Measurements from ENCODE around the gene LILRB4.
"Not testable (repeated sequence)": the region's sequence is repeated elsewhere in the genome, so short reads cannot be mapped to it uniquely, and the experiment has no call there.

The LILRB4 gene

GRCh38 chr19:54662730-54663129 lies at the start of gene LILRB4:
Gene LILRB4, plus strand, starts transcription at chr19:54662985. Its CDS starts 49 bp downstream, at chr19:54663034.
- DNase-seq = no peak

DNA sequence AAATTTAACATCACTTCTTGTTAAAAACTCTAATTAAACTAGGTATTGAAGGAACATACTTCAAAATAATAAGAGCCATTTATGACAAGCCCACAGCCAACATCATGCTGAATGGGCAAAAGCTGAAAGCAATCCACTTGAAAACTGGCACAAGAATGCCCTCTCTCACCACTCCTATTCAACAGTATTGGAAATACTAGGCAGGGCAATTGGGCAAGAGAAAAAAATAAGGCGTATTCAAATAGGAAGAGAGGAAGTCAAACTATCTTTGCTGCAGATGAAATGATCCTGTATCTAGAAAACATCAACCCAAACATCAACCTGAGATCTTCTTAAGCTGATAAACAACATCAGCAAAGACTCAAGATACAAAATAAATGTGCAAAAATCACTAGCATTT lies 48.1 kb upstream of the LILRB4 start:
- DNase-seq = no peak

- no peak for DNase-seq
Measured at GRCh38 chr19:54616057-54616456, 46.7 kb upstream of the LILRB4 start.

DNA sequence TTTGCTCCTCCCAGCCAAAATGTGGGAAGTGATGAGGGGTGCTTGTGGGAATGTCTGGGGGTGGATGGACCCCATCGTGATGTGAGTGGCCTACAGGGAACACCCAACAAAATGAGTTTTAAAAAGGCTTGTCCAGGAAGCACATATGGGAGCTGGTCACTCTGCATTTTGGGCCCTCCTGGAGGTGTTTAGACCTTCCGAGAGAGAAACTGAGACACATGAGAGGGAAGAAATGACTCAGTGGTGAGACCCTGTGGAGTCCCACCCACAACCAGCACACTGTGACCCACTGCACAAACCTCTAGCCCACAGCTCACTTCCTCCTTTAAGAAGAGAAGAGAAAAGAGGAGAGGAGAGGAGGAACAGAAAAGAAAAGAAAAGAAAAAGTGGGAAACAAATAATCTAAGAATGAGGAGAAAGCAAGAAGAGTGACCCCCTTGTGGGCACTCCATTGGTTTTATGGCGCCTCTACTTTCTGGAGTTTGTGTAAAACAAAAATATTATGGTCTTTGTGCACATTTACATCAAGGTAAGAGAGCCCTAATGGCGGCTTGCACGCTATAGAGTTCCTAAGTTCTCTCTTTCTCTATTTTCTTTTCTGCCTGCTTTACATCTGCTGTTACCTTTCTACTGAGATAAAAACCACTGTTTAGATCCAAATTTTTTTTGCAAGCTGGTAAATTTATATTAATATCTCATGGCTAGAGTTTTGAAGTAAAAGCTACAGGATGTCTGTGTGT lies 45.8 kb upstream of the LILRB4 start:
- DNase-seq = no peak

DNA sequence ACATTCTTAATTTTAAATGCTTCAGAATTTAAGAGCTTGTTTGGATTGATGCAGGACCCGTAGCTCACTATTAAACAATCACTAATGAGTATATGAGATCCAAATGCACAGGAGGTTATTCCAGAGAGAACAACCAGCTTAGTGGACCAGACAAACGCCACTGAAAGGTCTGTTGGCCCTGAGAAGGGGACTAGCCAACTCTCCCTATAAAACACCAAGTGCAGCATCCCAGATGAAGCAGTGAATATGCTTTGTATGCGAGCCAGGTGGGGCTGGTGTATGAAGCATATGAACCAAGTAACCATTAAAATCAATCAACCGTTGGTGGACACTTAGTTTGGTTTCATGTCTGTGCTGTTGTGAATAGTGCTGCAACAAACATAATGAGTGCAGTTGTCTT lies 42.3 kb upstream of the LILRB4 start:
- no peak for DNase-seq

DNA sequence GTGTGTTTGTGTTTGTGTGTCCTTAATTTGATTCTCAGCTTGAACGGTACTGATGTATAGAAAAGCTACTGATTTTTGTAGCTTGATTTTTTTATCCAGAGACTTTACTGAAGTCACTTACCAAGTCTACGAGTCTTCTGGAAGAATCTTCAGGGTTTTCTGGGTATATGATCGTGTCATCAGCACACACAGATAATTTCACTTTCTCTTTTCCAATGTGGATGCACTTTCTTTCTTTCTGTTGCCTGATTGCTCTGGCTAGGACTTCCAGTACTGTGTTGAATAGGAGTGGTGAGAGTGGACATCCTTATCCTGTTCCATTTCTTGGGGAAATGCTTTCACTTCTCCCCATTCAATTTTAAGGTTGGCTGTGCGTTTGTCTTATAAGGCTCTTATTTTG lies 40.4 kb upstream of the LILRB4 start:
- DNase-seq = no peak

- not testable (repeated sequence) for DNase-seq
Measured at GRCh38 chr19:54624234-54624633, 38.6 kb upstream of the LILRB4 start.

DNA sequence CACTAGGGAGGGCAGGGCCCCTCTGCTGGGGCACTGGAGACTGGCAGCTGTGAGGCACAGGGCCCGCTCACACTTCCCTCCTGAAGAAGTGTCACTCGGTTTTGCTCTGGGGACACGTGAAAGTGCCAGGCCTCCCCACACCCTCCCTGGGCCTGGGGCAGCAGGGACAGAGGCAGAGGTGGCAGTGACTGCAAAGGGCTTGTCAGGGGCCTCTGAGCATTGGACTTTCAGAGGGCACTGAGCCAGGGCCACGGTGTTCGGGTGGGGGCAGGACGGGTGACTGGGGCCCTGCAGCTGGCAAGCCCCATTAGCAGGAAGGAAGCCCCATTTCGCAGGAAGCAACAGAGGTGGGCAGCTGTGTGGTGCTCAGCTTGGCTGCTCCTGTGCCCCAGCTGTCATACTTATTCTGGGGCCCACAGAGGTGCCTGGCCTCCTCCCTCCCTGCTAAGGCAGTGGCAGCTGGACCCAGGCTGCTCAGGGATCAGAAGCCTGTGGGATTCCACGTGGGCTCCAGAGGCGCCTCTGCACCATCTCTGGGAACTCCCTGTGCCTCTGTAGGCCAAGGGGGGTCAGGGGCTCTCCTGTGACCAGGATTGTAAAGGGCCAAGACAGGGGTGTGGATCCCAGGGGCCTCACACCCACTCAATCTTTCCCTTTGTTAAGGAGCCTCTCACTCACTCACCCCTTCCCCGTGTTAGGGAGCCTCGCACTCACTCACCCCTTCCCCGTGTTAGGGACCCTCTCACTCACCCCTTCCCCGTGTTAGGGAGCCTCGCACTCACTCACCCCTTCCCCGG lies 37.7 kb upstream of the LILRB4 start:
- not testable (repeated sequence) for DNase-seq

DNA sequence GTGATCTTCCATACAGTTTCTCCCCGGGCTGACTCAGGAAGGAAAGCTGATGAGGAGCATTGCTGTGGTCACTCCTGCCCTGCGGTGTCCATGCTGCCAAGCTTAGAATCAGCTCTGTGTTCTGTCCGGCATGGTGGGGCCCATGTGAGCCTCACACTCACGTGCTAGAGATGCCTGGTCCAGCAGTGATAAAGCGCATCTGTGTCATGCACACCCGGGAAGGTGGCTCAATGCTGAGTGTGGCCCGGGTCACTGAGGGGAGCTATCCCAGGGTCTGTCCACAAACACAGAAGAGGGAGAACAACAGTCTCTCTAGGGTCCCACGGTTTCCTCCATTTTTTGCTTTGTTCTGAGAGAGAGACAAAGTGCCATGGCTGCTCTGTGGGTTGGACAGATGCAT lies 36.0 kb upstream of the LILRB4 start:
- DNase-seq = no peak

DNA sequence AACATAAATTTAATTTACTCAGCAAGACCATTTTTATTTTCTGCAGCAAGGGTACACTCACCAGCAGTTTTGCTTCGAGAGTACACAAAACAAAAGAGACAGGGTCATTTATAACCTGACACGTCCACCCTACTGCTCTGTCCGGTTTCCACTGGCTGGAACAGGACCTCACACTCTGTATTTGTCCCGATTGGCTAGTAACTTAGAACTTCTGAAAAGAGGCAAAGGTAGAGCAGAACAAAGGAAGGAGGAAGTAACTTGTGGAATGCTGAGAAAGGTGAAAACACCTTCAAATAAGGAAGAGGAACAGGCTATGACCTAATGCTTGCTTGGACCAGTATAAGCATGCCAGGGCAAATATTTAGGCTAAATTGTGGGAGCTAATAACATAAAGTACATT lies 34.9 kb upstream of the LILRB4 start:
- DNase-seq = not testable (repeated sequence)

- not testable (repeated sequence) for DNase-seq
Measured at GRCh38 chr19:54630262-54630661, 32.5 kb upstream of the LILRB4 start, which contains the start of gene LILRB1. Gene LILRB1, plus strand, starts transcription at chr19:54630484. Its CDS starts 590 bp downstream, at chr19:54631074.

GRCh38 chr19:54630782-54631181 lies 32.0 kb upstream of the LILRB4 start:
- no peak for DNase-seq

- DNase-seq = not testable (repeated sequence)
Measured at GRCh38 chr19:54631489-54632337, 31.1 kb upstream of the LILRB4 start.

DNA sequence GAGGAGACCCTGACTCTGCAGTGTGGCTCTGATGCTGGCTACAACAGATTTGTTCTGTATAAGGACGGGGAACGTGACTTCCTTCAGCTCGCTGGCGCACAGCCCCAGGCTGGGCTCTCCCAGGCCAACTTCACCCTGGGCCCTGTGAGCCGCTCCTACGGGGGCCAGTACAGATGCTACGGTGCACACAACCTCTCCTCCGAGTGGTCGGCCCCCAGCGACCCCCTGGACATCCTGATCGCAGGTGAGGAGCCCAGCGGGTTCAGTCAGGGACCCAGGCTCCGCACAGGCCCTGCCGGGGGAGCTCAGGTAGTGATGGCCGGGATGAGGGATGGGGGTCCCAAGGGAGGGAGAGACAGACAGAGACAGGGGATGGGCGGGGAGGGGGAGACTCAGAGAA lies 30.3 kb upstream of the LILRB4 start:
- DNase-seq = not testable (repeated sequence)

DNA sequence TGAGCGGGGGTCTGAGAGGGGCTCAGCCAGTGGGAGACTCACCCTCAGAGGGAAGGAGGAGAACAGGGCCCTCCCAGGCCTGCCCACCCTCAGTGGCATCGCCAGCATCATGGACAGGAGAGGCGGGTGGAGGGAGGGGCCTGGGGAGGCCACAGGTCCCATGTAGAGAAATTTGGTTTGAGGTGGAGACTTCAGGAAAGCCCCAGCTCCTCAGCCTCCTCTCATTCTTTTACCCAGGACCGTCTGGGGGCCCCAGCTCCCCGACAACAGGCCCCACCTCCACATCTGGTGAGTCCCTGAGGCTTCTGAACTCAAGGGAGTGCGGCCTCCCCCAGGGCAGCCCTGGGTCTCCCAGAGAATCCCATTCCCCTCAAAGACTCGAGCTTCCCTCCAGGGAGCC lies 29.4 kb upstream of the LILRB4 start:
- no peak for DNase-seq

DNA sequence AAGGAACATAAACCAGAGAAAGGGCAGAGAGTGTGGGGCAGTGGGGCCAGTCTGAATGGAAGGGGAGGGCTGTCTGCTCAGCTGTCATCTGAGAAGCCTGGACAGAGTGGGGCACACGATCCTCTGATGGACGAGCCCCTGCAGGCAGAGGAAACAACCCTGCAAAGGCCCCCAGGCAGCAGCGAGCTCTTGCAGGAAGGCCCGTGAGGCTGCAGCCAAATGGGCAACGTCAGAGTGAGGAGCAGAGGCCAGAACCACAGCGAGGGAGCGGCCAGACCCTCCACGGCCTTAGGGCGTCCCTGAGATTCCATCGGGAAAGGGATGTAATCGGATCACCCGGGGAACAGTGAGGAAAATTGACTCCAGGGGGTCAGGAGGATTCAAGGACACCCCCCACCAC lies 26.7 kb upstream of the LILRB4 start:
- peak; percentile 2 for DNase-seq

GRCh38 chr19:54638683-54639082 lies 24.1 kb upstream of the LILRB4 start:
- no peak for DNase-seq

DNA sequence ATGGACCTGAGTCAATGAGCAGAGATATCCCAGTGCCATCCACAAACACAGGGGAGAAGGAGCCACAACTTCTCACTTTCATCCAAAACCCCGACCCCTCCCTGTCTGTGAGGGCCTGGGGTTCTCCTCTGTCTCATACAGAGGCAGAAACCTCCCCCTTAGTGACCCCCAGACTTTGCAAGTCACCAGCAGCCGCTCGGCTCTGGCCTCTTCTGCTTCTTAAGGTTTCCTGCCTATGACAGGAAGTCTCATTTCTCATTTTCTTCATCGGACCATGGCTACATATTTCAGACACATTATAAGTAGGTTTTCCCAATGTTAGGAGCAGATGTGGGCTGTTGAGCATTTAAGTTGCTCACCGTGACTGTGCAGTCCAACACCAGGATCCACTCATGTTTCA lies 19.8 kb upstream of the LILRB4 start:
- DNase-seq = not testable (repeated sequence)

- DNase-seq = not testable (repeated sequence)
Measured at GRCh38 chr19:54643583-54643982, 19.2 kb upstream of the LILRB4 start.

GRCh38 chr19:54644056-54644455 lies 18.7 kb upstream of the LILRB4 start:
- DNase-seq = no peak

DNA sequence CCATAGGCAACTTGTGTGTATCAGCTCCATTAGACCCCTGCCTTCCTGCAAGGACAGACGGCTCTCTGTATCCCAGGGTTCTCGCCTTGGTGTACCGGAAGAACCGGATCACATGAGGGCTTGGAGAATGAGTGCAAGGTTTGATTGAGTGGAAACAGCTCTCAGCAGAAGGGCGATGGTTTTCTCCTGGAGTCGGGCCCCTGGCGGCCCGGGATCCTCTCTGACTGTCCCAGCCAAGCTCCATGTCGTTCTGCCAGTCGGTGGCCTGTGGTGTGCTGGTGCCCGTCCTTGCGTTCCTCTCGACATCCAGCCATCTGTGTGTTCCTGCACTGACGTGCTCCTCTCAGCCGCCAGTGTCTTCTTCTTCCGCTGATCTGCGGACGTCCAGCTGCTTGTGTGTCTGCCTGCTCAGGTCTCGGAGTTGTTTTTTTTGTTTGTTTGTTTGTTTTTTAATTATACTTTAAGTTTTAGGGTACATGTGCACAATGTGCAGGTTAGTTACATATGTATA lies 16.4 kb upstream of the LILRB4 start:
- no peak for DNase-seq

DNA sequence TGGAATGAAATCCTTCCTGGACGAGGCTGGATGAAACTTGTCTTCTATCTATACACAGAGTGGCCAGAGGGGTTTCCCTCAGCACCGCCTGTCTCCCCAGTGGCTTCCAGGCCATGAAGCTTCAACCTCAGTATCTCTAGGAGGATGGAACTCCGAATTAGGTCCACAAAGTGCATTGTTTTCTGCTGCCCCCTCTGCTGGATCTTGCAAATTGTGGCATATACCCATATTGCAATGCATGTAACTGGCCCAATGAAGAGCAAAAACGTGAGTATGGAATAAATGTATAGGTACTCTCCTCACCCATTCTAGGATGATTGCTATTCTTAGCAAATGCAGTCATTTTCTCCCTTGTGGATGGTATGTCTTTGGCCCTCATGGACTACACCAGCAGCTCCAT lies 14.7 kb upstream of the LILRB4 start:
- DNase-seq = no peak

DNA sequence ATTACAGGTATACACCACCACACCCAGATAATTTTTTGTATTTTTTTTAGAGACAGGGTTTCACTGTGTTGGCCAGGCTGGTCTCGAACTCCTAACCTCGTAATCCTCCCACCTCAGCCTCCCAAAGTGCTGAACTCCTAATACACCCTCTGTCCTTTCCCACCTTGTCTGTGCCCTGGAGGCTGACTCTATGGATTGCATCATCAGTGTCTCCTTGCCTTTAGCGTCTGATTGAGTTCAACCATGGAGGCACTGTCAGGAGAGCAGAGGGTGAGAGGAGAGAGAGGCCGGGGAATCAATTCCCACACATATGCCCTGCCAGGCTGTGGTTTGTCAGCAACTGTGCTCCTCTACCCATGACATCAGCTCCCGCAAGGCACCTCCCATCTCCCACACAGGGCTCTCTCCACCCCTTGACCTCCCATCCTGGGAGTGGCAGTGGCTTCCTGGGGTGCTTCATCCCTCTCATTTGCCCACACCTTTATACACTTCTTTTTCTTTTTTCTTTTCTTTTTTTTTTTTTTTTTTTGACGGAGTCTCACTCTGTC lies 12.6 kb upstream of the LILRB4 start:
- DNase-seq = no peak

All from eye (tissue), 1 donor.